Left lung (tissue), 10 donors: ENCODE results near the gene SBNO2. TPM values are rescaled to one million over a fixed set of nuclear protein-coding genes. Genes with fewer than 3 reads are reported as not detected.

Experiments used
- ATAC-seq: fragments of 200-7000 bp; cut with Tn5 transposase; one replicate; pipeline ENCODE4 v1.9.1; 2020; ENCODE audit warnings: moderate library complexity
- DNase-seq, 4 donors: peaks; one replicate each; pipeline ENCODE4 v3.0.0-alpha.2; 2013 to 2020
- H3K27ac ChIP-seq, 2 donors: fragments of 200-600 bp; sonication (generic) in 1 of 2; one replicate each; pipeline versions ENCODE4 v1.5.0 to v1.8.0; 2020 to 2021
- H3K27me3 ChIP-seq, 2 donors: fragments of 200-600 bp; sonication (generic) in 1 of 2; one replicate each; pipeline versions ENCODE4 v1.5.0 to v1.8.0; 2020 to 2021
- H3K36me3 ChIP-seq, 2 donors: fragments of 200-600 bp; sonication (generic) in 1 of 2; one replicate each; pipeline versions ENCODE4 v1.5.0 to v1.8.0; 2020 to 2021
- H3K4me1 ChIP-seq, 2 donors: fragments of 200-600 bp; one replicate each; pipeline ENCODE4 v1.8.0; 2021
- H3K4me3 ChIP-seq, 2 donors: fragments of 200-600 bp; sonication (generic) in 1 of 2; one replicate each; pipeline versions ENCODE4 v1.5.0 to v1.8.0; 2020 to 2021; ENCODE audit warnings: mild to moderate bottlenecking in 1 of 2
- H3K9me3 ChIP-seq, 2 donors: fragments of 200-600 bp; sonication (generic) in 1 of 2; one replicate each; pipeline versions ENCODE4 v1.5.0 to v1.8.0; 2020 to 2021
- intact Hi-C, 2 donors: fragments of 100-400 bp; cut with DNase I; formaldehyde crosslinking; loops; one replicate each; pipeline versions ENCODE4 v1.11.2 to v1.14.2; 2022
- polyA plus RNA-seq, 6 donors: library from polyadenylated mRNA; unstranded; fragments of 120-200 nt; gene quantifications; one replicate each; pipeline ENCODE4 v1.2.1, GENCODE V29; 2013; ENCODE audit not compliant: insufficient read length in 6 of 6
- total RNA-seq, 2 donors: library from RNA; stranded (reverse); fragmentation: NEBNext Ultra II Directional; extraction: Animal tissue kit (Norgen Biotek cat#: 25700); gene quantifications; one replicate each; pipeline ENCODE4 v1.2.1, GENCODE V29; 2021
- TF ChIP-seq, protein P1 (sequence below), 2 donors: fragments of 200-600 bp; sonication (generic) in 1 of 2; IDR thresholded peaks; one replicate each; pipeline versions ENCODE4 v1.5.0 to v1.8.0; 2021; ENCODE audit warnings: antibody characterized with exemption in 2 of 2
- donor health status: DM: no; HTN: yes; CAD: no.
- donor health status: DM: no; HTN: no; CAD: no.

Gene SBNO2
- total and polyA plus RNA-seq, 8 donors: 17.9 to 119 (median 23.7) TPM

DNA sequence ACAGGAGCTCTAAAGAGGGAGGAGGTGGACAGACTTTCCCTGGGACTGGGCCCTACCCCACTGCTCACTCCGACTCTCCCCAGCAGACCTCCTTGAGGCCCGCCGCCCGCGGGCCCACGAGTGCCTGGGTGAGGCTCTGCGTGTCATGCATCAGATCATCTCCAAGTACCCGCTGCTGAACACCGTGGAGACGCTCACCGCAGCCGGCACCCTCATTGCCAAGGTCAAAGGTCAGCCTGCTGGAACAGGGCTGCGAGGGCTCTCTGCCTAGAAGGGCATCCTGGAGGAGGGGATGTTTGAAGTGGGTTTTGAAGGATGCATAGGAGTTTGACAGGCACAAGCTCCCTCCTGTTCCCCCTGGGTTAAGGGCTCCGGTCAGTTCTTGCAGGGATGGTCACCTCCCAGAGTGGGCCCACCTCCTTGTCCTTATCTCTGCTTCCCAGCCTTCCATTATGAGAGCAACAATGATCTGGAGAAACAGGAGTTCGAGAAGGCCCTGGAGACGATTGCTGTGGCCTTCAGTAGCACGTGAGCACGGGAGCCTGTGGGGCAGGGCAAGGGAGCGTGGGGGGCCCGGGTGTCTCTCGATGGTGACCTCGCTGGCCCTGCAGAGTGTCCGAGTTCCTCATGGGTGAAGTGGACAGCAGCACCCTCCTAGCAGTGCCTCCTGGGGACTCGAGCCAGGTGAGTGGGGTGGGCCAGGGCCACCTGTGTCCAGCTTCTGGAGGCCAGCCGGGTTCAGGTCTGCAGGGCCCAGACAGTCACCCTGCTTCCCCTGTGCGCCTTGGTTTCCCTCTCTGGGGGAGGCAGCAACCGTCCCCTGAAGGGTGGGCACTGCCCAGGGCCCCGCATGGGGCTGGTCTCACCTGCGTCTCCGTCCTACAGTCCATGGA, 100.8 kb downstream of the SBNO2 start:
- peaks cover 6 to 29% of the 10 kb centered on the region in 2 donors for H3K27me3 ChIP-seq
- peaks cover 0 to 46% of the 10 kb centered on the region in 2 donors for H3K36me3 ChIP-seq
- H3K9me3 ChIP-seq: no peaks in the 10 kb centered on the region
- peaks cover 12 to 93% of the 10 kb centered on the region in 2 donors for H3K4me1 ChIP-seq
- DNase-seq (no peak), ATAC-seq (no peak)
- H3K4me3 ChIP-seq: no peak overlapping the region
- peak overlapping the region in 1 of 2 donors; percentile 28 for H3K27ac ChIP-seq
- TF ChIP-seq, protein P1, sequence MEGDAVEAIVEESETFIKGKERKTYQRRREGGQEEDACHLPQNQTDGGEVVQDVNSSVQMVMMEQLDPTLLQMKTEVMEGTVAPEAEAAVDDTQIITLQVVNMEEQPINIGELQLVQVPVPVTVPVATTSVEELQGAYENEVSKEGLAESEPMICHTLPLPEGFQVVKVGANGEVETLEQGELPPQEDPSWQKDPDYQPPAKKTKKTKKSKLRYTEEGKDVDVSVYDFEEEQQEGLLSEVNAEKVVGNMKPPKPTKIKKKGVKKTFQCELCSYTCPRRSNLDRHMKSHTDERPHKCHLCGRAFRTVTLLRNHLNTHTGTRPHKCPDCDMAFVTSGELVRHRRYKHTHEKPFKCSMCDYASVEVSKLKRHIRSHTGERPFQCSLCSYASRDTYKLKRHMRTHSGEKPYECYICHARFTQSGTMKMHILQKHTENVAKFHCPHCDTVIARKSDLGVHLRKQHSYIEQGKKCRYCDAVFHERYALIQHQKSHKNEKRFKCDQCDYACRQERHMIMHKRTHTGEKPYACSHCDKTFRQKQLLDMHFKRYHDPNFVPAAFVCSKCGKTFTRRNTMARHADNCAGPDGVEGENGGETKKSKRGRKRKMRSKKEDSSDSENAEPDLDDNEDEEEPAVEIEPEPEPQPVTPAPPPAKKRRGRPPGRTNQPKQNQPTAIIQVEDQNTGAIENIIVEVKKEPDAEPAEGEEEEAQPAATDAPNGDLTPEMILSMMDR (IDR thresholded peaks at IDR 0.05): no peak
- intact Hi-C loops: no loop called here

GRCh38 chr19:1072371-1073015, 101.6 kb downstream of the SBNO2 start:
- Histone ChIP-seq H3K27me3 (peaks cover 6 to 35% of the 10 kb centered on the region in 2 donors), H3K9me3 (no peaks in the 10 kb centered on the region), H3K27ac (peak overlapping the region in 1 of 2 donors; percentile 28), H3K36me3 (peaks cover 0 to 46% of the 10 kb centered on the region in 2 donors), H3K4me1 (peaks cover 12 to 94% of the 10 kb centered on the region in 2 donors), H3K4me3 (no peak overlapping the region)
- TF ChIP-seq, protein P1 (IDR thresholded peaks at IDR 0.05): no peak
- DNase-seq (no peak), ATAC-seq (no peak)
- intact Hi-C loops: no loop called here

DNA sequence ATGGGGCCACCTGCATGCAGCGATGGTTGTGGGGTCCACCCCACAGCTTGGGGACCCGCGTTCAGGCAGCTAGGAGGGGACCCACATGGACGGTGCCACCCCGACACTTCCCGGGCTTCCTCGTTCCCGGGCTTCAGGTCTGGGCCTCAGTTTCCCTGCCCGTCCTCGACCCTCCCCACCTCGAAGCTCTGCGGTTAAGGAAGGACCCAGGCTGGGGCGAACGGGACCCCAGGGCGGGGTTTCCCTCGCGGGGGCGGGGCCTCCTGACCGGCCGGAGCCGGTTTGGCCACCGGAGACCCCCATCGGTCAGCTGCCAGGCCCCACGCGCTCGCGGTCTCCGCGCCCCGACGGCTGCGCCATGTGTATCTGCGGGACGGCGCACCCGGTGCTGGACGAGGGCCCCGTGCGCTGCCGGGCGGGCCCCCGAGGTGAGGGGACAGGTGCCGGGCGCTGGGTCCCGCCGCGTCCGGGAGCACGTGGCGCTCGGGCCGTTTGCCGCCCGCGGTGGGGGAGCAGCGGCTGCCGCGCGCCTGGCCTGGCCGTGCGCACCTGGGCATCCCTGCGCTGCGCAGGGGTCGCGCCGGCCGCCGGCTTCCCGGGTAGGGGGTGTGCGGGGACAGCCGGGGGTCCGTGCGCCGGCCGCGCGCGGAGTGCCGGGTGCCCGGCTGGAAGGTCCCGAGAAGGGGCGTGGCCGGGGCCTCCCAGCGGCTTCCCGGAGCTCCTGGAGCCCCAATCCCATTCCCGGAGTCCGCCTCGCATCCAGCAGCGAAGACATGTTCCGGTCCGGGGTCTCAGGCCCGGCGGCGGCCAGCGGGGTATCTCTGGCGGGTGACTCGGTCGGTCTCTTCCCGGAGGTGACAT, 102.9 kb downstream of the SBNO2 start:
- TF ChIP-seq, protein P1 (IDR thresholded peaks at IDR 0.05): no peak
- H3K4me3 ChIP-seq: no peak overlapping the region
- peaks cover 18 to 89% of the 10 kb centered on the region in 2 donors for H3K4me1 ChIP-seq
- DNase-seq (peak in 1 of 4 donors; percentile 80), ATAC-seq (no peak)
- no peaks in the 10 kb centered on the region for H3K9me3 ChIP-seq
- intact Hi-C loops: no loop called here
- peaks cover 0 to 46% of the 10 kb centered on the region in 2 donors for H3K36me3 ChIP-seq
- H3K27ac ChIP-seq: no peak overlapping the region
- peaks cover 10 to 41% of the 10 kb centered on the region in 2 donors for H3K27me3 ChIP-seq

DNA sequence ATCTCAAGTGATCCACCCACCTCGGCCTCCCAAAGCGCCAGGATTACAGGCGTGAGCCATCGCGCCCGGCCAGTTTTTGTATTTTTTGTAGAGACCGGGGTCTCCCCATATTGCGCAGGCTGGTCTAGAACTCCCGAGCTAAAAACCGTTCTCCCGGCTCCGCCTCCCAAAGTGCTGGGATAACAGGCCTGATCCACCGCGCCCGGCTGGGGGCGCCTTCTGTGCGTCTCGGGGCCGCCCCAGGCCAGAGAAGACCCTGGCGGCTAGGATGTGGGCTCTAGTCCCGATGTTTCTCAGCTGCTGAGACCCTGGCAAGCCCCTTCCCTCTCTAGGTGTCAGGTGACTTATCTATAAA, 103.5 kb downstream of the SBNO2 start:
- intact Hi-C loops: no loop called here
- H3K9me3 ChIP-seq: no peaks in the 10 kb centered on the region
- TF ChIP-seq, protein P1 (IDR thresholded peaks at IDR 0.05): no peak
- peaks cover 10 to 41% of the 10 kb centered on the region in 2 donors for H3K27me3 ChIP-seq
- peaks cover 0 to 42% of the 10 kb centered on the region in 2 donors for H3K36me3 ChIP-seq
- H3K4me1 ChIP-seq: peaks cover 18 to 89% of the 10 kb centered on the region in 2 donors
- ATAC-seq: no peak
- H3K4me3 ChIP-seq: no peak overlapping the region
- no peak overlapping the region for H3K27ac ChIP-seq
- DNase-seq: peak in 1 of 4 donors; percentile 59
